ENCODE data around the gene C4orf50. TPM values are rescaled to one million over a fixed set of nuclear protein-coding genes. Genes with fewer than 3 reads are reported as not detected.

The C4orf50 gene
- total and polyA plus RNA-seq, 10 of the 15 experiments (the other 5 are each of a cell fraction or from before 2014, with no cell fraction given), result 0.04 to 0.09 (median 0.05) TPM; not detected in 3

DNA sequence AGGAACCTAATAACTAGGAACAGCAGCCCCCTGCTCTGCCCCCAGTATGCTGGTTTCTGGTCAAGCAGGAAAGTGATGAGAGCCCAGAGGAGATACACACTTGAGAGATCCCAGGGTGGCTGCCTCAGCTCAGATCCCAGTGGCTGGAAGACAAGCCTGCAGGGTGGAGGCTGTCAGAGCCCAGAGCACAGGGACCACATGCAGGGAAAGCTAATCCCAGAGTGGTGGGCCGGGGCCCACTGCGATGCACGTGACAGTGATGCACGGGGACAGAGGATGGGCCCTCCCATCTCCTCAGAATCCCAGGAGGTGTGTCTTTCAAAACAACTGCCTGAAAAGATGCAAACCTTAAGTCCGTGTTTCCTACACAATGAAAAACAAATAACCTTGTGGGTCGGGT, 96.2 kb downstream of the C4orf50 start (continued):
- TF ChIP-seq, protein P1, sequence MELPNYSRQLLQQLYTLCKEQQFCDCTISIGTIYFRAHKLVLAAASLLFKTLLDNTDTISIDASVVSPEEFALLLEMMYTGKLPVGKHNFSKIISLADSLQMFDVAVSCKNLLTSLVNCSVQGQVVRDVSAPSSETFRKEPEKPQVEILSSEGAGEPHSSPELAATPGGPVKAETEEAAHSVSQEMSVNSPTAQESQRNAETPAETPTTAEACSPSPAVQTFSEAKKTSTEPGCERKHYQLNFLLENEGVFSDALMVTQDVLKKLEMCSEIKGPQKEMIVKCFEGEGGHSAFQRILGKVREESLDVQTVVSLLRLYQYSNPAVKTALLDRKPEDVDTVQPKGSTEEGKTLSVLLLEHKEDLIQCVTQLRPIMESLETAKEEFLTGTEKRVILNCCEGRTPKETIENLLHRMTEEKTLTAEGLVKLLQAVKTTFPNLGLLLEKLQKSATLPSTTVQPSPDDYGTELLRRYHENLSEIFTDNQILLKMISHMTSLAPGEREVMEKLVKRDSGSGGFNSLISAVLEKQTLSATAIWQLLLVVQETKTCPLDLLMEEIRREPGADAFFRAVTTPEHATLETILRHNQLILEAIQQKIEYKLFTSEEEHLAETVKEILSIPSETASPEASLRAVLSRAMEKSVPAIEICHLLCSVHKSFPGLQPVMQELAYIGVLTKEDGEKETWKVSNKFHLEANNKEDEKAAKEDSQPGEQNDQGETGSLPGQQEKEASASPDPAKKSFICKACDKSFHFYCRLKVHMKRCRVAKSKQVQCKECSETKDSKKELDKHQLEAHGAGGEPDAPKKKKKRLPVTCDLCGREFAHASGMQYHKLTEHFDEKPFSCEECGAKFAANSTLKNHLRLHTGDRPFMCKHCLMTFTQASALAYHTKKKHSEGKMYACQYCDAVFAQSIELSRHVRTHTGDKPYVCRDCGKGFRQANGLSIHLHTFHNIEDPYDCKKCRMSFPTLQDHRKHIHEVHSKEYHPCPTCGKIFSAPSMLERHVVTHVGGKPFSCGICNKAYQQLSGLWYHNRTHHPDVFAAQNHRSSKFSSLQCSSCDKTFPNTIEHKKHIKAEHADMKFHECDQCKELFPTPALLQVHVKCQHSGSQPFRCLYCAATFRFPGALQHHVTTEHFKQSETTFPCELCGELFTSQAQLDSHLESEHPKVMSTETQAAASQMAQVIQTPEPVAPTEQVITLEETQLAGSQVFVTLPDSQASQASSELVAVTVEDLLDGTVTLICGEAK (IDR thresholded peaks at IDR 0.05; ENCODE audit: borderline replicate concordance), result no peak
- no peak for TF ChIP-seq TAF1 (IDR thresholded peaks at IDR 0.05; ENCODE audit: borderline replicate concordance, low read depth, low read length)

DNA sequence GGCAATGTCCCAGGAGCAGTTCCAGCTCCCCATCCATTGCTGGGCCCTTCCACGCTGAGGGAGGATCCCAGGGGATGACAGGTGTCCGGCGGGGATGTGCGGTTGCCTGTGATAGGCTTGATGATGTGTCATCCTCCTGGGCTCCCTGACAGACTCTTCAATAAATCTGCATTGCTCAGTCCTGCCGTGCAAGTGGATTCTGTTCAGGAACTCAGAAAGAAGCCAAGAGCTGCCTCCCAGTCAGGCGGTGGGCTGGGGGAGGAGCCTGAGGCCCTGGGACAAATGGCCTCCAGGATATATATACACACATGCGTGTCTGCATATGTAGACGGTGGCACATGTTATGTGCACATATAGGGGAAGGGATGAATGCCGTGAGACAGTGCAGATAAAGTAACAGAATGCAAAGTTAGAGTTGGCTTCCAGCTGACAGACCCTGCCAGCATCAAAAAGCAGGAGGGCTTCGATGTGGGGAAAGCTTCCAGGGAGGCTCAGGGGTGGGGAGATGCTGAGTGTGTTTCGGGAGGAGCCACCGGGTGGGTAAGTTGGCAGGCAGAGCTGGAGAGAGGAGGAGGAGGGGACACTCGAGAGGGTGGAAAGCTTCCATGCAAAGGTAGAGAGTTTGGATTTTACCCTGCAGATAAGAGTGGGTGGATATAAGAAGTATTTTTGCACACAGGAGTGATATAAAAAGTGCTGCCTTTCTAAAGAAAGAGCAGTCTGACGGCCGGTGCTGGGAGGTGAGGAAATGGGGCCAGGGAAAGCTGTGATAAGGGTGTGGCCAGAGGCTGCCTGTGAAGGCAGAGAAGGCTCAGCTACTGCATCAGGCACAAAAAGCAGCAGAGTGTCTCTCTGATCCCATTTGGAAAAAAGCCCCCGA, 96.9 kb downstream of the C4orf50 start:
- no TSS peak for BruUV-seq (replicated peaks)
- Histone ChIP-seq H3K79me2 (ENCODE audit: control insufficient read depth, insufficient read depth, low read length) (no peaks in the 10 kb centered on the region), H3K4me1 (ENCODE audit: control insufficient read depth, insufficient read depth, low read length) (no peaks in the 10 kb centered on the region), H3K27me3 (replicated peaks in 1 of 2; ENCODE audit: control insufficient read depth in 2 of 2, insufficient read depth in 2 of 2, low read length in 1 of 2) (no peaks in the 10 kb centered on the region), H2AFZ (ENCODE audit: control insufficient read depth, low read depth, low read length) (no peak overlapping the region), H3K9me3 (replicated peaks; ENCODE audit: control insufficient read depth, insufficient read depth, low read length) (no peaks in the 10 kb centered on the region; the same call in 2 of the 3 replicates), H3K27ac (ENCODE audit: control insufficient read depth, insufficient read depth) (no peak overlapping the region), H3K4me2 (ENCODE audit: control insufficient read depth, insufficient read depth) (no peak overlapping the region), H3K9ac (ENCODE audit: control insufficient read depth, insufficient read depth, low read length) (no peak overlapping the region), H4K20me1 (ENCODE audit: control insufficient read depth, insufficient read depth) (no peaks in the 10 kb centered on the region), H3K4me3 (no peak overlapping the region), H3K36me3 (ENCODE audit: control insufficient read depth in 2 of 2, insufficient read depth in 2 of 2, low read length in 1 of 2) (no peaks in the 10 kb centered on the region)
- TF ChIP-seq CBX3 (IDR thresholded peaks at IDR 0.05; ENCODE audit: borderline replicate concordance, low read depth) (no peak), CHD4 (IDR thresholded peaks at IDR 0.05) (no peak), MTA2 (IDR thresholded peaks at IDR 0.05; ENCODE audit: low read depth) (no peak), SMC3 (IDR thresholded peaks at IDR 0.05; ENCODE audit: borderline replicate concordance, low read length) (no peak), HDAC2 (IDR thresholded peaks at IDR 0.05) (no peak), PML (IDR thresholded peaks at IDR 0.05; ENCODE audit: low read length) (no peak), BRCA1 (IDR thresholded peaks at IDR 0.05; ENCODE audit: low read depth, low read length) (no peak), POLR2AphosphoS5 (IDR thresholded peaks at IDR 0.05; ENCODE audit: low read length) (no peak), NRF1 (conservative IDR thresholded peaks at IDR 0.05; ENCODE audit: low read depth, low read length) (no peak), PAX5 (IDR thresholded peaks at IDR 0.05; ENCODE audit: borderline replicate concordance, low read depth, low read length) (no peak), RAD51 (IDR thresholded peaks at IDR 0.05) (no peak), YY1 (IDR thresholded peaks at IDR 0.05; ENCODE audit: low read depth, low read length) (no peak), SREBF2 (IDR thresholded peaks at IDR 0.05; ENCODE audit: low read length) (no peak), MEF2A (IDR thresholded peaks at IDR 0.05; ENCODE audit: insufficient read depth, low read depth, low read length) (no peak)
- TF ChIP-seq, protein P1 (IDR thresholded peaks at IDR 0.05; ENCODE audit: borderline replicate concordance), result no peak
- ATAC-seq, result no peak
- ChIA-PET CTCF (no interaction called here), SMC1A (ENCODE audit: uncharacterized antibody, unreplicated experiment) (no interaction called here), RAD21 (ENCODE audit: unreplicated experiment) (no interaction called here), POLR2A (interaction anchor here (0.7 kb wide), 1 partner anchor 311 kb away, joined by 3 read pairs; no protein-coding TSS in a partner anchor)
- DNase-seq (ENCODE audit: low read depth, low spot score), result no peak
- WGBS (ENCODE audit: insufficient coverage, insufficient replicate concordance, low lambda C conversion rate, missing lambda C conversion rate), result 17% methylated on average over 16 of the region's 16 CpGs
- FAIRE-seq, result no peak
- in situ Hi-C loops (cut with MboI), result no loop called here
- intact Hi-C loops (cut with micrococcal nuclease; ENCODE audit: unreplicated experiment), result no loop called here

Data from GM12878 (cell line).